HS-5 (cell line): Measurements from ENCODE around the gene APOL3.
"Not testable (repeated sequence)": the region's sequence is repeated elsewhere in the genome, so short reads cannot be mapped to it uniquely, and the experiment has no call there.

Experiments used
- DNase-seq: peaks from one replicate; pipeline ENCODE4 v3.0.0-alpha.2; 2012; ENCODE audit warnings: low read depth

Gene APOL3

GRCh38 chr22:36160499-36160942 is at the start of gene APOL3:
APOL3 (minus strand) TSS chr22:36160755; CDS start chr22:36149055, 11,700 bp downstream.
- no peak for DNase-seq

- no peak for DNase-seq
Observed at GRCh38 chr22:36210224-36210623, 49.7 kb upstream of the APOL3 start.

GRCh38 chr22:36209488-36209908 is 48.9 kb upstream of the APOL3 start:
- not testable (repeated sequence) for DNase-seq

GRCh38 chr22:36208914-36209313 is 48.4 kb upstream of the APOL3 start:
- DNase-seq, result no peak

- no peak for DNase-seq
Observed at GRCh38 chr22:36208162-36208765, 47.7 kb upstream of the APOL3 start.

GRCh38 chr22:36206255-36206654 is 45.7 kb upstream of the APOL3 start:
- DNase-seq, result no peak

- DNase-seq, result not testable (repeated sequence)
Observed at GRCh38 chr22:36205573-36205972, 45.0 kb upstream of the APOL3 start.

GRCh38 chr22:36204632-36205015 is 44.1 kb upstream of the APOL3 start:
- DNase-seq, result no peak

GRCh38 chr22:36204001-36204631 is 43.6 kb upstream of the APOL3 start:
- DNase-seq, result no peak

GRCh38 chr22:36203441-36203840 is 42.9 kb upstream of the APOL3 start:
- not testable (repeated sequence) for DNase-seq

GRCh38 chr22:36202906-36203305 is 42.4 kb upstream of the APOL3 start:
- DNase-seq, result not testable (repeated sequence)

GRCh38 chr22:36201630-36202319 is 41.2 kb upstream of the APOL3 start, which contains the start of gene APOL4:
APOL4 (minus strand) TSS chr22:36201809; CDS start chr22:36201734, 75 bp downstream.
- no peak for DNase-seq

GRCh38 chr22:36201025-36201424 is 40.5 kb upstream of the APOL3 start:
- DNase-seq, result not testable (repeated sequence)

GRCh38 chr22:36199001-36199551 is 38.5 kb upstream of the APOL3 start:
- DNase-seq, result no peak

GRCh38 chr22:36198536-36198935 is 38.0 kb upstream of the APOL3 start:
- no peak for DNase-seq

- no peak for DNase-seq
Observed at GRCh38 chr22:36197514-36198146, 37.1 kb upstream of the APOL3 start.

- no peak for DNase-seq
Observed at GRCh38 chr22:36197065-36197440, 36.5 kb upstream of the APOL3 start.

GRCh38 chr22:36196254-36197064 is 35.9 kb upstream of the APOL3 start:
- no peak for DNase-seq

GRCh38 chr22:36194971-36195370 is 34.4 kb upstream of the APOL3 start:
- no peak for DNase-seq

GRCh38 chr22:36194385-36194784 is 33.8 kb upstream of the APOL3 start:
- no peak for DNase-seq

GRCh38 chr22:36193577-36193976 is 33.0 kb upstream of the APOL3 start:
- DNase-seq, result no peak
